GM21423 (cell line): ENCODE results near the gene PROSER3.

ENCODE experiments used
- ATAC-seq: cut with Tn5 transposase; IDR thresholded peaks from one replicate; pipeline ENCODE4 v1.9.1; 2021; ENCODE audit warnings: mild to moderate bottlenecking, moderate library complexity; ENCODE audit not compliant: unreplicated experiment

The PROSER3 gene

DNA sequence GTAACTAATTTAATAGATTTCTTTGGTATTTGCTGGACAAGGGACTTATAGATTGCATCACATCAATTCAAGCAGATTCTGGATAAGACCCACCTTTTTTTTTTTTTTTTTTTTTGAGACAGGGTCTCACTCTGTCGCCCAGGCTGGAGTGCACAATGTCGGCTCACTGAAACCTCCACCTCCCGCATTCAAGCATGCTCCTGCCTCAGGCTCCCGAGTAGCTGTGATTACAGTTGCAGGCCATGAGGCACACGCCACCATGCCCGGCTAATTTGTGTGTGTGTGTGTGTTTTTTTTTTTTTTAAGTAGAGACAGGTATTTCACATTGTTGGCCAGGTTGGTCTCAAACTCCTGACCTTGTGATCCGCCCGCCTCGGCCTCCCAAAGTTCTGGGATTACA, 58.9 kb downstream of the PROSER3 start:
- no peak for ATAC-seq

DNA sequence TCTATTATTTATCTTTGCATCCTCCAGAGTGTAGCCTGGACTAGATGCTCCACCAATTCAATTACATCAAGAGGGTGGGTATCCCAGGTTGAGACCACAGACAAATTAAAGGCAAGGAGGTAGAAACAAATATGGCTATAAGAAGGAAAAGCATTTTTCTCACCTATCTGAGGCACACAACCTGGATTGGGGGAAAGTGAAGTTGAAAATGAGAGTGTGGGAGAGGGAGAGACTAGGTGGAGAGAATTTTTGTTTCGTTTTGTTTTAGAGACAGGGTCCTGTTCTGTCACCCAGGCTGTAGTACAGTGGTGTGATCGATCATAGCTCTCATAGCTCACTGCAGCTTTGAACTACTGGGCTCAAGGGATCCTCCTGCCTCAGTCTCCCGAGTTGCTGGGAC, 60.5 kb downstream of the PROSER3 start:
- no peak for ATAC-seq
